Measurements from ENCODE around the gene CRIP1.

- TF ChIP-seq NRF1 (conservative IDR thresholded peaks at IDR 0.05; ENCODE audit: low read depth, low read length) (no peak), CTCF (IDR thresholded peaks at IDR 0.05 in 2 of 3, conservative IDR thresholded peaks at IDR 0.05 in 1 of 3; ENCODE audit: control insufficient read depth in 2 of 3, extremely low read depth in 1 of 3, insufficient read depth in 1 of 3, low read depth in 3 of 3, low read length in 3 of 3) (no peak), CEBPB (IDR thresholded peaks at IDR 0.05; ENCODE audit: borderline replicate concordance in 1 of 2, low read depth in 2 of 2, low read length in 2 of 2) (no peak), EZH2 (IDR thresholded peaks at IDR 0.05; ENCODE audit: borderline replicate concordance, control insufficient read depth, low read depth, low read length) (no peak), ZBTB4 (CRISPR knock-in tag; IDR thresholded peaks at IDR 0.05) (no peak), IKZF1 (conservative IDR thresholded peaks at IDR 0.05) (no peak), FOXM1 (IDR thresholded peaks at IDR 0.05; ENCODE audit: low read depth, low read length) (no peak), BCL11A (IDR thresholded peaks at IDR 0.05; ENCODE audit: low read depth, low read length) (no peak), LARP7 (IDR thresholded peaks at IDR 0.05) (no peak), IRF4 (IDR thresholded peaks at IDR 0.05; ENCODE audit: low read depth, low read length) (no peak), HCFC1 (IDR thresholded peaks at IDR 0.05; ENCODE audit: low read length) (no peak), POLR2A (IDR thresholded peaks at IDR 0.05; ENCODE audit: low read depth, low read length) (peak; percentile 35; the same call in 1 of the 2 replicates)
Measured at GRCh38 chr14:105466531-105467248, 20.0 kb upstream of the CRIP1 start.

Data from GM12878 (cell line).